Uterus (tissue), 2 donors: ENCODE results near the gene ATP9B.

ENCODE experiments used
- CTCF ChIP-seq, 4 experiments: fragments of 200-600 bp in 2 of 4; fragments of 450-650 bp in 2 of 4; sonication (generic) in 2 of 4; IDR thresholded peaks; one replicate each; pipeline ENCODE4 v1.5.1; 2016 to 2019; ENCODE audit warnings: antibody characterized with exemption in 4 of 4, mild to moderate bottlenecking in 2 of 4, moderate library complexity in 1 of 4
- POLR2A ChIP-seq, 2 donors: fragments of 450-650 bp; IDR thresholded peaks; one replicate each; pipeline ENCODE4 v1.6.1; 2016; ENCODE audit warnings: antibody characterized with exemption in 2 of 2, mild to moderate bottlenecking in 1 of 2, moderate library complexity in 1 of 2

- TF ChIP-seq CTCF (IDR thresholded peaks at IDR 0.05) (no peak), POLR2A (IDR thresholded peaks at IDR 0.05) (no peak)
Measured at GRCh38 chr18:79345981-79346380, 276.8 kb downstream of the ATP9B start.
